NCI-H2196 (cell line): ENCODE results near the gene MFAP1.
A peak's percentile ranks its signal among the peaks of the same experiment; 100 is the strongest.
"Not testable (repeated sequence)": the region's sequence is repeated elsewhere in the genome, so short reads cannot be mapped to it uniquely, and the experiment has no call there.

Experiments used
- DNase-seq: peaks from one replicate; lab custom pipeline; 2025; ENCODE audit not compliant: unreplicated experiment; lab: John Stamatoyannopoulos, UW

Gene MFAP1

GRCh38 chr15:43825305-43825704 is 815 bp upstream of the MFAP1 start:
- DNase-seq: not testable (repeated sequence)

GRCh38 chr15:43821505-43821904 is 3.0 kb downstream of the MFAP1 start:
- DNase-seq: no peak

GRCh38 chr15:43815064-43815463 is 9.4 kb downstream of the MFAP1 start:
- DNase-seq: not testable (repeated sequence)

GRCh38 chr15:43808960-43809678 is 15.4 kb downstream of the MFAP1 start:
- no peak for DNase-seq

GRCh38 chr15:43808435-43808950 is 16.0 kb downstream of the MFAP1 start:
- DNase-seq: no peak

GRCh38 chr15:43802676-43803075 is 21.8 kb downstream of the MFAP1 start:
- not testable (repeated sequence) for DNase-seq

- DNase-seq: peak; percentile 73
These were observed 24.0 kb downstream of the MFAP1 start, which contains the start of gene HYPK for GRCh38 chr15:43800286-43801141. Gene HYPK (plus strand): TSS chr15:43800599. CDS start chr15:43800623, 24 bp downstream.

- DNase-seq: no peak
These were observed 24.6 kb downstream of the MFAP1 start, which contains the start of gene SERINC4 for GRCh38 chr15:43799945-43800285. Gene SERINC4 (minus strand): TSS chr15:43800220. CDS start chr15:43799986, 234 bp downstream.

- DNase-seq: peak; percentile 25
These were observed 25.1 kb downstream of the MFAP1 start for GRCh38 chr15:43799209-43799944.

- DNase-seq: no peak
These were observed 27.9 kb downstream of the MFAP1 start for GRCh38 chr15:43796566-43796965.

GRCh38 chr15:43795997-43796396 is 28.5 kb downstream of the MFAP1 start:
- DNase-seq: no peak

GRCh38 chr15:43795197-43795596 is 29.3 kb downstream of the MFAP1 start:
- no peak for DNase-seq

- peak; percentile 34 for DNase-seq
These were observed 30.0 kb downstream of the MFAP1 start for GRCh38 chr15:43794269-43795037.

GRCh38 chr15:43793647-43794046 is 30.8 kb downstream of the MFAP1 start:
- no peak for DNase-seq

- no peak for DNase-seq
These were observed 31.6 kb downstream of the MFAP1 start for GRCh38 chr15:43792761-43793476.

- peak; percentile 94 for DNase-seq
These were observed 32.3 kb downstream of the MFAP1 start, which contains the start of gene SERF2 for GRCh38 chr15:43791993-43792760. Gene SERF2 (plus strand): TSS chr15:43792320. CDS start chr15:43792377, 57 bp downstream.

- no peak for DNase-seq
These were observed 35.1 kb downstream of the MFAP1 start for GRCh38 chr15:43789409-43789808.

GRCh38 chr15:43779016-43779415 is 45.5 kb downstream of the MFAP1 start:
- no peak for DNase-seq
